ENCODE data around the gene CORO2A. TPM values are rescaled to one million over a fixed set of nuclear protein-coding genes. Genes with fewer than 3 reads are reported as not detected.

The CORO2A gene
- total and polyA plus RNA-seq, 2 of the 4 experiments (the other 2 are of a cell fraction): 1.9 to 2.2 TPM

DNA sequence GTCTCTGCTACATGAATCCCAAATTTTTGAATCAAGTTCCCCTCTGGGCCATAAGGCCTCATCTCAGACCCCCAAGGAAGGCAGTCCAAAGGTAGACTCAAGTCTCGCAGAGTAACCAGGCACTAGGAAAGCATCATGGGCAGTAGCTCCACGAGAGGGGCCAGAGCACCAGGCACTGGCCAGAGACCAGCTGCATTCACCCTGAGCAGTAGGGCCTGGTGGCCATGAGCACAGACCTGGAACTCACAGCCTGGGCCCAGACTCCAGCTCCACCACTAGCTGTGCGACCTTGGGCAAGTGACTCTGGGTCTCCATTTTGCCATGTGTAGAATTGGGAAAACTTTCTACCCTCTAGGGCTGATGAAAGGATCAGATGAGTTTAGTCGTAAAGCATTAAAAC, 107.4 kb downstream of the CORO2A start:
- ChIA-PET CTCF (interaction anchor here (0.6 kb wide), 1 partner anchor 268 kb away, joined by 3 read pairs; no protein-coding TSS in a partner anchor), POLR2A (ENCODE audit: unreplicated experiment) (no interaction called here)
- peaks cover 19% of the 10 kb centered on the region for H3K36me3 ChIP-seq (ENCODE audit: control insufficient read depth, insufficient read depth, low read length)
- H2AK9ac ChIP-seq (replicated peaks; ENCODE audit: low read depth, low read length, poor library complexity): no peak overlapping the region
- no peak overlapping the region for H2AFZ ChIP-seq (replicated peaks; ENCODE audit: low read length, poor library complexity)
- H2BK120ac ChIP-seq (ENCODE audit: low read depth, low read length): no peak overlapping the region
- BruUV-seq (replicated peaks): no TSS peak
- H3K56ac ChIP-seq (ENCODE audit: extremely low read depth, insufficient read depth, low read length): no peak overlapping the region
- DNase-seq: no peak
- no peak overlapping the region for H2BK15ac ChIP-seq (ENCODE audit: low read depth, low read length)
- intact Hi-C loops (cut with micrococcal nuclease): no loop called here
- peaks cover 18% of the 10 kb centered on the region for H3K4me1 ChIP-seq (ENCODE audit: control insufficient read depth, insufficient read depth, low read length)
- H2BK5ac ChIP-seq (ENCODE audit: low read depth, low read length, poor library complexity, severe bottlenecking): no peak overlapping the region
- no peaks in the 10 kb centered on the region for H3K9me3 ChIP-seq (ENCODE audit: control insufficient read depth, insufficient read depth, low read length)
- H4K5ac ChIP-seq (ENCODE audit: low read depth, low read length): no peak overlapping the region
- H3K27ac ChIP-seq (ENCODE audit: insufficient read depth, low read length): no peak overlapping the region
- H3K23ac ChIP-seq (ENCODE audit: low read depth, low read length): no peak overlapping the region
- H4K8ac ChIP-seq (ENCODE audit: low read depth in 2 of 2, low read length in 2 of 2): no peak overlapping the region
- H3K4me3 ChIP-seq (ENCODE audit: insufficient read depth, low read depth, low read length): no peak overlapping the region
- in situ Hi-C loops (cut with MboI; ENCODE audit: low sequenced_read_pairs): no loop called here
- no CpG with 5 or more reads among the region's 4 CpGs for WGBS, 2 experiments (ENCODE audit: extremely low coverage in 2 of 2, insufficient read length in 1 of 2)
- ATAC-seq (ENCODE audit: low read depth): no peak
- H3K9me1 ChIP-seq (ENCODE audit: insufficient read depth, low read length): peaks cover 11% of the 10 kb centered on the region
- no peaks in the 10 kb centered on the region for H3K27me3 ChIP-seq (ENCODE audit: control insufficient read depth, insufficient read depth, low read length)
- TF ChIP-seq MXI1 (IDR thresholded peaks at IDR 0.05; ENCODE audit: borderline replicate concordance, low read depth, low read length): no peak
- dilution Hi-C loops (cut with HindIII; ENCODE audit: low sequenced_read_pairs, unreplicated experiment): no loop called here
- H3K79me1 ChIP-seq (ENCODE audit: low read depth in 1 of 2, low read length in 2 of 2): peaks cover 8 to 15% of the 10 kb centered on the region in 2 experiments; a peak in 3 of 4 replicates
- H3K9ac ChIP-seq (ENCODE audit: low read depth, low read length): no peak overlapping the region
- H3K14ac ChIP-seq (replicated peaks; ENCODE audit: low read depth, low read length): no peak overlapping the region
- H3K4me2 ChIP-seq (ENCODE audit: low read depth, low read length): no peak overlapping the region
- H2AK5ac ChIP-seq (ENCODE audit: low read depth, low read length): no peak overlapping the region
- H4K20me1 ChIP-seq (ENCODE audit: insufficient read depth, low read length): 0 out of 2 replicates have a peak, but pooled peaks cover 5% of the 10 kb centered on the region
- no peak overlapping the region for H2BK20ac ChIP-seq (ENCODE audit: low read depth, low read length)
- H4K91ac ChIP-seq (ENCODE audit: insufficient read depth, low read depth, low read length): no peak overlapping the region
- H3K18ac ChIP-seq (ENCODE audit: low read depth, low read length): no peak overlapping the region
- no peak overlapping the region for H3K4ac ChIP-seq (ENCODE audit: low read depth, low read length)

All from IMR-90 (cell line).